IMR-90 (cell line): Measurements from ENCODE around the gene USP10.

Source experiments
- CEBPB ChIP-seq: IDR thresholded peaks from 2 replicates; pipeline ENCODE4 v1.6.1; 2012; ENCODE audit warnings: low read depth, low read length, improper control_type of control experiment
- CHD1 ChIP-seq: IDR thresholded peaks from 2 replicates; pipeline ENCODE4 v1.6.1; 2012; ENCODE audit warnings: low read depth, low read length, improper control_type of control experiment
- CTCF ChIP-seq: conservative IDR thresholded peaks from 2 replicates; pipeline ENCODE4 v1.5.1; 2012; ENCODE audit warnings: mild to moderate bottlenecking, low read depth, low read length, improper control_type of control experiment
- FOS ChIP-seq: fragments of 150-350 bp; IDR thresholded peaks from 2 replicates; pipeline ENCODE4 v1.6.1; 2016; ENCODE audit warnings: low read depth, low read length
- MAFK ChIP-seq: IDR thresholded peaks from 2 replicates; pipeline ENCODE4 v1.6.1; 2012; ENCODE audit warnings: low read depth, low read length, improper control_type of control experiment
- MAZ ChIP-seq: IDR thresholded peaks from 2 replicates; pipeline ENCODE4 v1.6.1; 2012; ENCODE audit warnings: low read depth, mild to moderate bottlenecking, low read length, improper control_type of control experiment, moderate library complexity, borderline replicate concordance
- MXI1 ChIP-seq: IDR thresholded peaks from 2 replicates; pipeline ENCODE4 v1.6.1; 2012; ENCODE audit warnings: low read depth, mild to moderate bottlenecking, low read length, moderate library complexity, borderline replicate concordance
- NFE2L2 ChIP-seq: fragments of 150-350 bp; IDR thresholded peaks from 2 replicates; pipeline ENCODE4 v1.6.1; 2016; ENCODE audit warnings: low read depth, mild to moderate bottlenecking, low read length
- POLR2A ChIP-seq: IDR thresholded peaks from 2 replicates; pipeline ENCODE4 v1.6.1; 2012; ENCODE audit warnings: mild to moderate bottlenecking, low read depth, low read length
- RAD21 ChIP-seq: IDR thresholded peaks from 2 replicates; pipeline ENCODE4 v1.6.1; 2012; ENCODE audit warnings: low read length, improper control_type of control experiment
- RCOR1 ChIP-seq: IDR thresholded peaks from 2 replicates; pipeline ENCODE4 v1.6.1; 2012; ENCODE audit warnings: mild to moderate bottlenecking, low read length, improper control_type of control experiment; ENCODE audit not compliant: insufficient replicate concordance
- RFX5 ChIP-seq: IDR thresholded peaks from 2 replicates; pipeline ENCODE4 v1.8.0; 2012; ENCODE audit warnings: low read depth, mild to moderate bottlenecking, low read length, moderate library complexity
- USF2 ChIP-seq: fragments of 150-350 bp; IDR thresholded peaks from 2 replicates; pipeline ENCODE4 v1.6.1; 2017; ENCODE audit warnings: mild to moderate bottlenecking, antibody characterized with exemption, low read length, low read depth
- TF ChIP-seq, protein P1 (sequence below): fragments of 150-350 bp; IDR thresholded peaks from 2 replicates; pipeline ENCODE4 v1.6.1; 2016; ENCODE audit warnings: low read depth, mild to moderate bottlenecking, low read length, moderate library complexity, borderline replicate concordance

DNA sequence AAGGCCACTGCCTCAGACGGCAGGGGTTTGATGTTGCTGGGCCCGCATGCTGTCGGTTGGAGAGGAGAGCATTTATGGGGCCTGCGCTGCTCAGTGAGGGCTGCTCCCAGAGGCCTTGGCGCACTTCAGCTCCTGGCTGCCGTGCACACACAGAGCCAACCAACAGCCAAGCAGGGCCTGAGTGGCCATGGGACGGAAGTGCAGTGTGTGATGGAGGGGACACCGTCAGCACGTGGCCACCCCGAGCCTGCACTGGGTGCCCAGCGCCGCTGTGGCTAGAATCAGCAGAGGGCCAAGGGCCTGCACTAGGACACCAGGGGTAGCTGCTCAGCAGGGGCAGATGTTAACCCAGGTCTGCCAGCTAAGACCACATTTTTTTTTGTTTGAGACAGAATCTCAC is 29.7 kb upstream of the USP10 start:
- TF ChIP-seq POLR2A (no peak), MXI1 (no peak), CTCF (no peak), CEBPB (no peak), FOS (no peak), RAD21 (no peak), MAZ (no peak), USF2 (no peak), RFX5 (no peak), NFE2L2 (no peak), RCOR1 (no peak), CHD1 (no peak), MAFK (no peak)
- TF ChIP-seq, protein P1, sequence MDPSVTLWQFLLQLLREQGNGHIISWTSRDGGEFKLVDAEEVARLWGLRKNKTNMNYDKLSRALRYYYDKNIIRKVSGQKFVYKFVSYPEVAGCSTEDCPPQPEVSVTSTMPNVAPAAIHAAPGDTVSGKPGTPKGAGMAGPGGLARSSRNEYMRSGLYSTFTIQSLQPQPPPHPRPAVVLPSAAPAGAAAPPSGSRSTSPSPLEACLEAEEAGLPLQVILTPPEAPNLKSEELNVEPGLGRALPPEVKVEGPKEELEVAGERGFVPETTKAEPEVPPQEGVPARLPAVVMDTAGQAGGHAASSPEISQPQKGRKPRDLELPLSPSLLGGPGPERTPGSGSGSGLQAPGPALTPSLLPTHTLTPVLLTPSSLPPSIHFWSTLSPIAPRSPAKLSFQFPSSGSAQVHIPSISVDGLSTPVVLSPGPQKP, result no peak
